DND-41 (cell line): ENCODE results near the gene FJX1.

ENCODE experiments used
- EZH2 ChIP-seq: IDR thresholded peaks from 3 replicates; pipeline ENCODE4 v1.6.1; 2012; ENCODE audit warnings: borderline replicate concordance, low read depth, mild to moderate bottlenecking, moderate library complexity, low read length, inconsistent platforms; ENCODE audit not compliant: severe bottlenecking
- TF ChIP-seq, protein P1 (sequence below): IDR thresholded peaks from 2 replicates; pipeline ENCODE4 v1.5.1; 2012; ENCODE audit warnings: borderline replicate concordance, low read length, moderate library complexity, mild to moderate bottlenecking; ENCODE audit not compliant: poor library complexity, severe bottlenecking; ENCODE audit errors: extremely low read depth

DNA sequence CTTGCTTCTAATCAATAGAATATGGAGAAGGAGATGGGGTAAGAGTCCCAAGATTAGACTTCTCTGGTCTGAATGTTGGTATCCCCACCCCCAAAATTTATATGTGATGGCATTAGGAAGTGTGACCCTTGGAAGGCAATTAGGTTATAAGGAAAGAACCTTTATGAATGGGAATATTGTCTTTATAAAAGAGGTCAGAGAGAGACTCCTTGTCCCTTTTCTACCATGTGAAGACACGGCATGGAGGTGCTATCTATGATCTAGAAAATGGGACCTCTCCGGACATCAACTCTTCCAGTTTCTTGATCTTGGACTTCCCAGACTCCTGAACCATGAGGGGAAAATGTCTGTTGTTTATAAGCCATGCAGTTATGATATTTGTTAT lies 37.9 kb upstream of the FJX1 start:
- TF ChIP-seq, protein P1, sequence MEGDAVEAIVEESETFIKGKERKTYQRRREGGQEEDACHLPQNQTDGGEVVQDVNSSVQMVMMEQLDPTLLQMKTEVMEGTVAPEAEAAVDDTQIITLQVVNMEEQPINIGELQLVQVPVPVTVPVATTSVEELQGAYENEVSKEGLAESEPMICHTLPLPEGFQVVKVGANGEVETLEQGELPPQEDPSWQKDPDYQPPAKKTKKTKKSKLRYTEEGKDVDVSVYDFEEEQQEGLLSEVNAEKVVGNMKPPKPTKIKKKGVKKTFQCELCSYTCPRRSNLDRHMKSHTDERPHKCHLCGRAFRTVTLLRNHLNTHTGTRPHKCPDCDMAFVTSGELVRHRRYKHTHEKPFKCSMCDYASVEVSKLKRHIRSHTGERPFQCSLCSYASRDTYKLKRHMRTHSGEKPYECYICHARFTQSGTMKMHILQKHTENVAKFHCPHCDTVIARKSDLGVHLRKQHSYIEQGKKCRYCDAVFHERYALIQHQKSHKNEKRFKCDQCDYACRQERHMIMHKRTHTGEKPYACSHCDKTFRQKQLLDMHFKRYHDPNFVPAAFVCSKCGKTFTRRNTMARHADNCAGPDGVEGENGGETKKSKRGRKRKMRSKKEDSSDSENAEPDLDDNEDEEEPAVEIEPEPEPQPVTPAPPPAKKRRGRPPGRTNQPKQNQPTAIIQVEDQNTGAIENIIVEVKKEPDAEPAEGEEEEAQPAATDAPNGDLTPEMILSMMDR, result no peak
- no peak for TF ChIP-seq EZH2
